Uterus (tissue), 4 donors: ENCODE measurements around the gene PRELID1. TPM values are rescaled to one million over a fixed set of nuclear protein-coding genes. Genes with fewer than 3 reads are reported as not detected.

Experiments
- DNase-seq, 2 donors: peaks; one replicate each; pipeline ENCODE4 v3.0.0-alpha.2; 2019 to 2020
- H3K27ac ChIP-seq, 2 donors: fragments of 200-600 bp; sonication (generic); 1 replicate in 1 of 2; 2 replicates in 1 of 2; pipeline ENCODE4 v1.5.1; 2016 to 2018
- H3K27me3 ChIP-seq, 2 donors: fragments of 200-600 bp; sonication (generic); one replicate each; pipeline ENCODE4 v1.5.1; 2018 to 2019; ENCODE audit warnings: control low read depth in 1 of 2
- H3K36me3 ChIP-seq, 2 donors: fragments of 200-600 bp; sonication (generic); one replicate each; pipeline ENCODE4 v1.5.1; 2019; ENCODE audit warnings: control low read depth in 1 of 2
- H3K4me1 ChIP-seq, 2 donors: fragments of 200-600 bp; sonication (generic); one replicate each; pipeline ENCODE4 v1.5.1; 2018 to 2019; ENCODE audit warnings: control low read depth in 1 of 2
- H3K4me3 ChIP-seq, 2 donors: fragments of 200-600 bp; sonication (generic); 1 replicate in 1 of 2; 2 replicates in 1 of 2; pipeline ENCODE4 v1.5.1; 2018 to 2019; ENCODE audit warnings: mild to moderate bottlenecking in 1 of 2
- H3K9me3 ChIP-seq, 2 donors: fragments of 200-600 bp; sonication (generic); one replicate each; pipeline ENCODE4 v1.5.1; 2019; ENCODE audit warnings: control low read depth in 1 of 2
- POLR2A ChIP-seq, 2 donors: fragments of 450-650 bp; IDR thresholded peaks; one replicate each; pipeline ENCODE4 v1.6.1; 2016; ENCODE audit warnings: antibody characterized with exemption in 2 of 2, mild to moderate bottlenecking in 1 of 2, moderate library complexity in 1 of 2
- intact Hi-C: fragments of 100-400 bp; cut with DNase I; formaldehyde crosslinking; loops from one replicate; pipeline ENCODE4 v1.15.1; 2023; ENCODE audit warnings: low total_unique reads
- total RNA-seq, 4 donors: library from RNA; depleted of rRNA in 3 of 4; stranded (reverse); fragments of >200 nt in 3 of 4; gene quantifications; one replicate each; pipeline versions ENCODE4 v1.1.0 to v1.2.4, GENCODE V29; 2014 to 2023
- TF ChIP-seq, protein P1 (sequence below), 4 experiments: fragments of 200-600 bp in 2 of 4; fragments of 450-650 bp in 2 of 4; sonication (generic) in 2 of 4; IDR thresholded peaks; one replicate each; pipeline ENCODE4 v1.5.1; 2016 to 2019; ENCODE audit warnings: antibody characterized with exemption in 4 of 4, mild to moderate bottlenecking in 2 of 4, moderate library complexity in 1 of 4
- donor health status: DM: yes; HTN: yes; CAD: no.

Gene PRELID1
- total RNA-seq, 4 donors from 2014 or later: 25.4 to 73.1 (median 49.0) TPM

GRCh38 chr5:177291735-177292134 lies 11.9 kb upstream of the PRELID1 start:
- TF ChIP-seq, protein P1, sequence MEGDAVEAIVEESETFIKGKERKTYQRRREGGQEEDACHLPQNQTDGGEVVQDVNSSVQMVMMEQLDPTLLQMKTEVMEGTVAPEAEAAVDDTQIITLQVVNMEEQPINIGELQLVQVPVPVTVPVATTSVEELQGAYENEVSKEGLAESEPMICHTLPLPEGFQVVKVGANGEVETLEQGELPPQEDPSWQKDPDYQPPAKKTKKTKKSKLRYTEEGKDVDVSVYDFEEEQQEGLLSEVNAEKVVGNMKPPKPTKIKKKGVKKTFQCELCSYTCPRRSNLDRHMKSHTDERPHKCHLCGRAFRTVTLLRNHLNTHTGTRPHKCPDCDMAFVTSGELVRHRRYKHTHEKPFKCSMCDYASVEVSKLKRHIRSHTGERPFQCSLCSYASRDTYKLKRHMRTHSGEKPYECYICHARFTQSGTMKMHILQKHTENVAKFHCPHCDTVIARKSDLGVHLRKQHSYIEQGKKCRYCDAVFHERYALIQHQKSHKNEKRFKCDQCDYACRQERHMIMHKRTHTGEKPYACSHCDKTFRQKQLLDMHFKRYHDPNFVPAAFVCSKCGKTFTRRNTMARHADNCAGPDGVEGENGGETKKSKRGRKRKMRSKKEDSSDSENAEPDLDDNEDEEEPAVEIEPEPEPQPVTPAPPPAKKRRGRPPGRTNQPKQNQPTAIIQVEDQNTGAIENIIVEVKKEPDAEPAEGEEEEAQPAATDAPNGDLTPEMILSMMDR (IDR thresholded peaks at IDR 0.05): no peak
- no peak for TF ChIP-seq POLR2A (IDR thresholded peaks at IDR 0.05)
- intact Hi-C loops: no loop called here
- no peak for DNase-seq
- no peaks in the 10 kb centered on the region for H3K36me3 ChIP-seq
- no peak overlapping the region for H3K27ac ChIP-seq
- no peaks in the 10 kb centered on the region for H3K4me1 ChIP-seq
- H3K4me3 ChIP-seq: no peak overlapping the region
- no peaks in the 10 kb centered on the region for H3K9me3 ChIP-seq
- no peaks in the 10 kb centered on the region for H3K27me3 ChIP-seq

DNA sequence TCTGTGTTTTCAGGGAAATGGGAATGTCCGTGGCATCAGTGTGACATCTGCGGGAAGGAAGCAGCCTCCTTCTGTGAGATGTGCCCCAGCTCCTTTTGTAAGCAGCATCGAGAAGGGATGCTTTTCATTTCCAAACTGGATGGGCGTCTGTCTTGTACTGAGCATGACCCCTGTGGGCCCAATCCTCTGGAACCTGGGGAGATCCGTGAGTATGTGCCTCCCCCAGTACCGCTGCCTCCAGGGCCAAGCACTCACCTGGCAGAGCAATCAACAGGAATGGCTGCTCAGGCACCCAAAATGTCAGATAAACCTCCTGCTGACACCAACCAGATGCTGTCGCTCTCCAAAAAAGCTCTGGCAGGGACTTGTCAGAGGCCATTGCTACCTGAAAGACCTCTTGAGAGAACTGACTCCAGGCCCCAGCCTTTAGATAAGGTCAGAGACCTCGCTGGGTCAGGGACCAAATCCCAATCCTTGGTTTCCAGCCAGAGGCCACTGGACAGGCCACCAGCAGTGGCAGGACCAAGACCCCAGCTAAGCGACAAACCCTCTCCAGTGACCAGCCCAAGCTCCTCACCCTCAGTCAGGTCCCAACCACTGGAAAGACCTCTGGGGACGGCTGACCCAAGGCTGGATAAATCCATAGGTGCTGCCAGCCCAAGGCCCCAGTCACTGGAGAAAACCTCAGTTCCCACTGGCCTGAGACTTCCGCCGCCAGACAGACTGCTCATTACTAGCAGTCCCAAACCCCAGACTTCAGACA lies 9.6 kb upstream of the PRELID1 start:
- Histone ChIP-seq H3K9me3 (no peaks in the 10 kb centered on the region), H3K27ac (no peak overlapping the region), H3K4me3 (no peak overlapping the region), H3K27me3 (no peaks in the 10 kb centered on the region), H3K4me1 (no peaks in the 10 kb centered on the region), H3K36me3 (no peaks in the 10 kb centered on the region)
- TF ChIP-seq, protein P1 (IDR thresholded peaks at IDR 0.05): no peak
- no peak for TF ChIP-seq POLR2A (IDR thresholded peaks at IDR 0.05)
- DNase-seq: no peak
- intact Hi-C loops: no loop called here

DNA sequence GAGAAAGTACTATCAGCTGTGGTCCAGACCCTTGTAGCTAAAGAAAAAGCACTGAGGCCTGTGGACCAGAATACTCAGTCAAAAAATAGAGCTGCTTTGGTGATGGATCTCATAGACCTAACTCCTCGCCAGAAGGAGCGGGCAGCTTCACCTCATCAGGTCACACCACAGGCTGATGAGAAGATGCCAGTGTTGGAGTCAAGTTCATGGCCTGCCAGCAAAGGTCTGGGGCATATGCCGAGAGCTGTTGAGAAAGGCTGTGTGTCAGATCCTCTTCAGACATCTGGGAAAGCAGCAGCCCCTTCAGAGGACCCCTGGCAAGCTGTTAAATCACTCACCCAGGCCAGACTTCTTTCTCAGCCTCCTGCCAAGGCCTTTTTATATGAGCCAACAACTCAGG lies 9.0 kb upstream of the PRELID1 start:
- H3K27ac ChIP-seq: no peak overlapping the region
- intact Hi-C loops: no loop called here
- DNase-seq: no peak

DNA sequence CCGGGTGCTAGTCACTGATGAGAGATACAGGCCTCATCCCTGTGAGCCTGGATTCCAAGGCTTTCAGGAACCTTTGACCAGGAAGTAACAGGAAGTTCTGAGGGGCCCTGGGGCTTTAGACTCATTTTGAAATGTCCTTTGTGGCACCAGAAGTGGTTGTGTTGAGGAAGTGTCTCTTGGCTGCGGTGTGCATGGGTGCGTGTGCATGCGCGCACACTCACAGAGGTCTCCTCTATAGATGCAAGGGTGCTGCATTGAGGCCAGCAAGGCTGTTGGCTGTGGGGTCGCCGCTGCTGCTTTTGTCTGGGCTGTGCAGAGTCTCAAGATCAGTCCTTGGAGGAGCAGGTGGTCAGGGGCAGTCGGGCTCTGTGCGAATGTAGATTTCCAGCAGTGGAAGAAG lies 7.7 kb upstream of the PRELID1 start:
- Histone ChIP-seq H3K36me3 (no peaks in the 10 kb centered on the region), H3K4me1 (no peaks in the 10 kb centered on the region), H3K9me3 (no peaks in the 10 kb centered on the region), H3K27me3 (no peaks in the 10 kb centered on the region), H3K4me3 (no peak overlapping the region), H3K27ac (no peak overlapping the region)
- TF ChIP-seq, protein P1 (IDR thresholded peaks at IDR 0.05): no peak
- TF ChIP-seq POLR2A (IDR thresholded peaks at IDR 0.05): no peak
- intact Hi-C loops: no loop called here
- no peak for DNase-seq

More for the DNA sequence above, 9.0 kb upstream of the PRELID1 start:
- Histone ChIP-seq H3K27me3 (no peaks in the 10 kb centered on the region), H3K4me1 (no peaks in the 10 kb centered on the region), H3K36me3 (no peaks in the 10 kb centered on the region), H3K4me3 (no peak overlapping the region), H3K9me3 (no peaks in the 10 kb centered on the region)
- TF ChIP-seq POLR2A (IDR thresholded peaks at IDR 0.05): no peak
- TF ChIP-seq, protein P1 (IDR thresholded peaks at IDR 0.05): no peak

DNA sequence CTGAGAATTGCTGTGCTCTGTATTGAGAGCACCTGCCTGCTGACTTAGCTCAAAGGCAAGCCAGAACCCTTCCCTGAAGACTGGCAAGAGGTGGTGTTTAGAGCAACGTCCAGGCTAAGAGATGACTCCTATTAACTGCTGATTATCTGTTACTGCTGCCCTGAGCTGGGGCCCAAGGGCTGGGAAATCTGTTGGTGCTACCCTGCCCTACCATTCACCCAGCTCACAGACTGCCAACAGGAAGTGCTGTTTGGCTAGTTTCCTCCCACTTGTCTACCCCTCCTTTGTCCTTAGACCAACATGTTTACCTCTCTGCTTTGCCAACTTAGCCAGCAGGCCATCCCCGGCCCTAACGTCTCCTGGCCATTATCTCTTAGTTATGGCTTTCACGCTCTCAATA lies 7.0 kb upstream of the PRELID1 start:
- H3K36me3 ChIP-seq: no peaks in the 10 kb centered on the region
- H3K4me3 ChIP-seq: no peak overlapping the region
- no peak overlapping the region for H3K27ac ChIP-seq
- intact Hi-C loops: no loop called here
- DNase-seq: no peak
- no peaks in the 10 kb centered on the region for H3K27me3 ChIP-seq
- peaks cover 0 to 1% of the 10 kb centered on the region in 2 donors for H3K4me1 ChIP-seq
- H3K9me3 ChIP-seq: no peaks in the 10 kb centered on the region
- TF ChIP-seq, protein P1 (IDR thresholded peaks at IDR 0.05): no peak
- TF ChIP-seq POLR2A (IDR thresholded peaks at IDR 0.05): no peak
